Measurements from ENCODE around the gene PTPRA. TPM values are rescaled to one million over a fixed set of nuclear protein-coding genes. Genes with fewer than 3 reads are reported as not detected.
"Not testable (repeated sequence)": the region's sequence is repeated elsewhere in the genome, so short reads cannot be mapped to it uniquely, and the experiment has no call there.

PTPRA gene
- total and polyA plus RNA-seq, 2 donors (not counting 3 experiments of a cell fraction or from before 2014, with no cell fraction given), result 43.2 to 53.4 TPM

DNA sequence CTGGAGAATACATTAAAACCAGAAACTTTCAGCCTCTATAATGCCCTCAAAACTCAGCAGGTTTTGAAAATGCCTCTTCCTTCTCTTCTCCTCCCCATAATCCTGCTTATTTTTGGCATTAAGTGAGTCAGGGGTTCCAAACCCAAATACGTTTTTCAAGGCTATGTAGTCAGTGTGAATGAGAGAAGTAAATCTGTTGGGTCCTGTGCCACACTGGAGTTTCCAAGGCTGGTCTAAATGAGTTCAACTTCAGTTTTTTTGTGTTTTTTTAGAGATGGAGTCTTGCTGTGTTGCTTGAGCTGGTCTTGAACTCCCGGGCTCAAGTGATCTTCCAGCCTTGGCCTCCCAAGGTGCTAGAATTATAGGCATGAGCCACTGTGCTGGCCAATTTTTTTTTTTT is 20.9 kb downstream of the PTPRA start:
- TF ChIP-seq, protein P1, sequence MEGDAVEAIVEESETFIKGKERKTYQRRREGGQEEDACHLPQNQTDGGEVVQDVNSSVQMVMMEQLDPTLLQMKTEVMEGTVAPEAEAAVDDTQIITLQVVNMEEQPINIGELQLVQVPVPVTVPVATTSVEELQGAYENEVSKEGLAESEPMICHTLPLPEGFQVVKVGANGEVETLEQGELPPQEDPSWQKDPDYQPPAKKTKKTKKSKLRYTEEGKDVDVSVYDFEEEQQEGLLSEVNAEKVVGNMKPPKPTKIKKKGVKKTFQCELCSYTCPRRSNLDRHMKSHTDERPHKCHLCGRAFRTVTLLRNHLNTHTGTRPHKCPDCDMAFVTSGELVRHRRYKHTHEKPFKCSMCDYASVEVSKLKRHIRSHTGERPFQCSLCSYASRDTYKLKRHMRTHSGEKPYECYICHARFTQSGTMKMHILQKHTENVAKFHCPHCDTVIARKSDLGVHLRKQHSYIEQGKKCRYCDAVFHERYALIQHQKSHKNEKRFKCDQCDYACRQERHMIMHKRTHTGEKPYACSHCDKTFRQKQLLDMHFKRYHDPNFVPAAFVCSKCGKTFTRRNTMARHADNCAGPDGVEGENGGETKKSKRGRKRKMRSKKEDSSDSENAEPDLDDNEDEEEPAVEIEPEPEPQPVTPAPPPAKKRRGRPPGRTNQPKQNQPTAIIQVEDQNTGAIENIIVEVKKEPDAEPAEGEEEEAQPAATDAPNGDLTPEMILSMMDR (IDR thresholded peaks at IDR 0.05; ENCODE audit: extremely low read depth in 1 of 2, insufficient read depth in 1 of 2, low read depth in 1 of 2, low read length in 2 of 2), result no peak
- TF ChIP-seq POLR2A (IDR thresholded peaks at IDR 0.05; ENCODE audit: low read depth, low read length), result no peak
- no peak for TF ChIP-seq POLR2AphosphoS5 (IDR thresholded peaks at IDR 0.05; ENCODE audit: insufficient read depth, low read depth, low read length)
- no peak for TF ChIP-seq GATA2 (IDR thresholded peaks at IDR 0.05; ENCODE audit: insufficient read depth, insufficient read length, low read depth, low read length)
- TF ChIP-seq EZH2 (IDR thresholded peaks at IDR 0.05; ENCODE audit: borderline replicate concordance, low read depth, low read length, severe bottlenecking), result no peak
- TF ChIP-seq MYC (IDR thresholded peaks at IDR 0.05; ENCODE audit: low read depth, low read length), result no peak
- TF ChIP-seq, protein P2, sequence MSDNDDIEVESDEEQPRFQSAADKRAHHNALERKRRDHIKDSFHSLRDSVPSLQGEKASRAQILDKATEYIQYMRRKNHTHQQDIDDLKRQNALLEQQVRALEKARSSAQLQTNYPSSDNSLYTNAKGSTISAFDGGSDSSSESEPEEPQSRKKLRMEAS (IDR thresholded peaks at IDR 0.05; ENCODE audit: insufficient read depth, insufficient read length), result no peak
- TF ChIP-seq FOS (IDR thresholded peaks at IDR 0.05; ENCODE audit: borderline replicate concordance, insufficient read depth, low read length), result no peak
- dilution Hi-C loops (cut with MboI; ENCODE audit: extremely low pct_ligation_motif_present, low sequenced_read_pairs), result no loop called here
- POLR2A ChIA-PET, result no interaction called here
- Histone ChIP-seq H3K27ac (ENCODE audit: insufficient read depth, low read depth, low read length) (no peak overlapping the region), H4K20me1 (replicated peaks; ENCODE audit: control insufficient read depth, extremely low read depth, insufficient read depth, low read length) (no peaks in the 10 kb centered on the region), H3K9me3 (replicated peaks; ENCODE audit: control insufficient read depth, insufficient read depth, low read length) (no peaks in the 10 kb centered on the region), H3K27me3 (ENCODE audit: control insufficient read depth in 2 of 2, insufficient read depth in 2 of 2, low read length in 2 of 2) (no peaks in the 10 kb centered on the region), H2AFZ (ENCODE audit: low read depth, low read length) (no peak overlapping the region), H3K9ac (replicated peaks; ENCODE audit: extremely low read depth, insufficient read depth, low read length) (no peak overlapping the region), H3K4me2 (ENCODE audit: insufficient read depth, low read length) (no peak overlapping the region), H3K36me3 (ENCODE audit: control insufficient read depth in 2 of 2, extremely low read depth in 1 of 2, insufficient read depth in 2 of 2, low read length in 2 of 2) (no peaks in the 10 kb centered on the region), H3K4me1 (ENCODE audit: control insufficient read depth, extremely low read depth, insufficient read depth, low read length) (peaks cover 17% of the 10 kb centered on the region), H3K4me3 (replicated peaks in 1 of 3; ENCODE audit: insufficient read depth in 1 of 3, low read depth in 1 of 3, low read length in 3 of 3) (no peak overlapping the region), H3K9me1 (replicated peaks; ENCODE audit: control insufficient read depth, extremely low read depth, insufficient read depth, low read length) (no peaks in the 10 kb centered on the region), H3K79me2 (ENCODE audit: control insufficient read depth, insufficient read depth, low read length) (peaks cover 74% of the 10 kb centered on the region)
- intact Hi-C loops (cut with micrococcal nuclease), result no loop called here
- FAIRE-seq, result no peak
- no peak for DNase-seq (ENCODE audit: low read depth, low spot score)
- CTCF ChIA-PET, result no interaction called here
- BruUV-seq (replicated peaks), result no TSS peak

GRCh38 chr20:2895154-2895553 is 21.9 kb downstream of the PTPRA start:
- dilution Hi-C loops (cut with MboI; ENCODE audit: extremely low pct_ligation_motif_present, low sequenced_read_pairs); BruUV-seq (replicated peaks); H3K36me3 ChIP-seq (ENCODE audit: control insufficient read depth in 2 of 2, extremely low read depth in 1 of 2, insufficient read depth in 2 of 2, low read length in 2 of 2); POLR2A ChIA-PET; H3K27ac ChIP-seq (ENCODE audit: insufficient read depth, low read depth, low read length); H2AFZ ChIP-seq (ENCODE audit: low read depth, low read length); FAIRE-seq; H3K9me3 ChIP-seq (replicated peaks; ENCODE audit: control insufficient read depth, insufficient read depth, low read length); H3K9ac ChIP-seq (replicated peaks; ENCODE audit: extremely low read depth, insufficient read depth, low read length); intact Hi-C loops (cut with micrococcal nuclease); H4K20me1 ChIP-seq (replicated peaks; ENCODE audit: control insufficient read depth, extremely low read depth, insufficient read depth, low read length); H3K4me2 ChIP-seq (ENCODE audit: insufficient read depth, low read length); DNase-seq (ENCODE audit: low read depth, low spot score); H3K27me3 ChIP-seq (ENCODE audit: control insufficient read depth in 2 of 2, insufficient read depth in 2 of 2, low read length in 2 of 2); H3K9me1 ChIP-seq (replicated peaks; ENCODE audit: control insufficient read depth, extremely low read depth, insufficient read depth, low read length); H3K4me3 ChIP-seq (replicated peaks in 1 of 3; ENCODE audit: insufficient read depth in 1 of 3, low read depth in 1 of 3, low read length in 3 of 3): not testable (repeated sequence)
- Histone ChIP-seq H3K79me2 (ENCODE audit: control insufficient read depth, insufficient read depth, low read length) (peaks cover 75% of the 10 kb centered on the region), H3K4me1 (ENCODE audit: control insufficient read depth, extremely low read depth, insufficient read depth, low read length) (peaks cover 17% of the 10 kb centered on the region)
- CTCF ChIA-PET, result interaction anchor here (0.6 kb wide), 1 partner anchor 73 kb away, joined by 3 read pairs; no protein-coding TSS in a partner anchor

Data from endothelial cell of umbilical vein (primary cell).